GM19372 (cell line): ENCODE measurements around the gene S100P.
"Not testable (repeated sequence)": the region's sequence is repeated elsewhere in the genome, so short reads cannot be mapped to it uniquely, and the experiment has no call there.

Experiments used
- ATAC-seq: cut with Tn5 transposase; IDR thresholded peaks from one replicate; pipeline ENCODE4 v1.9.1; 2021; ENCODE audit warnings: mild to moderate bottlenecking, low read depth, moderate library complexity; ENCODE audit not compliant: unreplicated experiment

S100P gene

DNA sequence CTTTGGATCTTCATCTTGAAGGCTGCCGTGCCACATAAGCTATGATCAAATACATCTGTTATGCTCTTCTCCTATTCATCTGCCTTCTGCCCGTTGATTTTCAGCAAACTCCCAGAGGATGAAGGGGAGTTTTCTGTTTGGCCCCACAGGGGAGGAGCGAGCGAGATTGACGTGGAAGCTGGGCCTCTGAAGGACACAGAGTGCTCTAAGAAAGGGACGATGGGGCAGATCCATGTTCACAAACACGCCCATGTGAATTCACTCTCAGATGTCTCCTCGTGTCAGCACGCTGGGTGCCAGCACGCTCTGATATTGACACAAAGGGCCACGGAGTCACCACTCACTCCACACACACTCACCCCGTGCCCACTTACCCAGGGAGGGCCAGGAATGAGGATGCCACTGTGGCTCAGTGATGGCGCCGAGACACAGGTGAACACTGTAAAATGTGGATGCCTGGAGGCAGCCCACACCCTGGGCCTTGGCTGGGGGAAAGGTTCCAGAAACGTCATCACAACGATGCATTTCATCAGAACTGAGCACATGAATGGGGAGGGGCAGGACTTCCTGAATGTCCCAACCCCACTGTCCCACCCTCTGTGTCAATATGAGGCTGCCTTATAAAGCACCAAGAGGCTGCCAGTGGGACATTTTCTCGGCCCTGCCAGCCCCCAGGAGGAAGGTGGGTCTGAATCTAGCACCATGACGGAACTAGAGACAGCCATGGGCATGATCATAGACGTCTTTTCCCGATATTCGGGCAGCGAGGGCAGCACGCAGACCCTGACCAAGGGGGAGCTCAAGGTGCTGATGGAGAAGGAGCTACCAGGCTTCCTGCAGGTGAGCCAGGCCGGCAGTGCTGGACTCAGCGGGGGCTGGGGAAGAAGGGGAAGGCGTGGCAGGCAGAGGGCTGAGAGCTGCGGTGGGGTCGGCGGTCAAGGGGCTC is at the start of gene S100P:
Gene S100P, plus strand, starts transcription at position 648 of the 946 bp plus-strand sequence. Its CDS starts 55 bp downstream, at position 703.
- ATAC-seq, result no peak

DNA sequence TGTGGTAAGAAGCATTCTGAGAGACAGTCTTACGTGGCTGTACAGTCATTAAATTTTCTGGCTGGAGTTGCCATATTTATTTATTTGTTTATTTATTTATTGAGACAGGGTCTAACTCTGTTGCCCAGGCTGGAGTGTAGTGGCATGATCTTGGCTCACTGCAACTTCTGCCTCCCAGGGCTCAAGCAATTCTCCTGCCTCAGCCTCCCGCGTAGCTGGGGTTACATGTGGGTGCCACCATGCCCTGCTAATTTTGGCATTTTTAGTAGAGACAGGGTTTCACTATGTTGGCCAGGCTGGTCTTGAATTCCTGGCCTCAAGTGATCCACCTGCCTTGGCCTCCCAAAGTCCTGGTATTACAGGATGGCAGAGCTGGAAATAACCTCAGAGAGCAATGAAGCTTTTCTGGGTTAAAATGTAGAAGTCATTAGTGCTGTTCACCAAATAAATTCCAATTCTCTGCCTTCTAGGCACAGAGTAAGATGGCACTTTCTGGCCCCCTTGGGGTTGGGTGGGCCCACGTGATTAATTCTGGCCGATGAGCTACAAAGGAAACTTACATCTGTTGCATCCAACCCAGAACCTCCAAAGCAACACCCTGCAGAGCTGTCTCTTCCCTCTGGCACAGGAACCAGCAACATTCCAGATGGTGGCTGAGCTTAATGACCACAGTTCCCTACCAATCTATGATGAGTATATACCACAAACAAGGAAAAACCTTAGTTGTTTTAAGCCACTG is 48.7 kb upstream of the S100P start:
- no peak for ATAC-seq

- ATAC-seq, result no peak
Measured at GRCh38 chr4:6647169-6647568, 46.5 kb upstream of the S100P start.

- no peak for ATAC-seq
Measured at GRCh38 chr4:6647582-6648230, 46.0 kb upstream of the S100P start.

DNA sequence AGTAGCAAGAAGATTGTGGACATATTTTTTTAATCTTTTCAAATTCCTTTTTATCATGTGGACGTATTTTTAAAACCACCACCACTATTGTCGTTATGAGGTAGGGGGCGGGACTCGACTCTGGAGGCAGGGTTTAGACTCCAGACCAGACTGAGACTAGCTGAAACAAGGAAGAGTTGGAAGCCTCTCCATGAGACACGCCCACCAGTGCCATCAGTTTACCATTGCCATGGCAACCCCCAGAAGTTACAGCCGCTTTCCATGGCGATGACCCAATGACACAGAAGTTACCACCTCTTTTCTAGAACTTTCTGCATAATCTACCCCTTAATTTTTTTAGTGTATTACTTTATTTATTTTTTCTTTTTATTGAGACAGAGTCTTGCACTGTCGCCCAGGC is 44.5 kb upstream of the S100P start:
- ATAC-seq, result no peak

- not testable (repeated sequence) for ATAC-seq
Measured at GRCh38 chr4:6654211-6654610, 39.5 kb upstream of the S100P start.

DNA sequence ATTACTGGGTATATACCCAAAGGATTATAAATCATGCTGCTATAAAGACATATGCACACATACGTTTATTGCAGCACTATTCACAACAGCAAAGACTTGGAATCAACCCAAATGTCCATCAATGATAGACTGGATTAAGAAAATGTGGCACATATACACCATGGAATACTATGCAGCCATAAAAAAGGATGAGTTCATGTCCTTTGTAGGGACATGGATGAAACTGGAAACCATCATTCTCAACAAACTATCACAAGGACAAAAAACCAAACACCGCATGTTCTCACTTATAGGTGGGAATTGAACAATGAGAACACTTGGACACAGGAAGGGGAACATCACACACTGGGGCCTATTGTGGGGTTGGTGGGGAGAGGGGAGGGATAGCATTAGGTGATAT is 38.4 kb upstream of the S100P start:
- ATAC-seq, result not testable (repeated sequence)

- ATAC-seq, result no peak
Measured at GRCh38 chr4:6655924-6656323, 37.8 kb upstream of the S100P start.

GRCh38 chr4:6657242-6658208 is 36.2 kb upstream of the S100P start:
- ATAC-seq, result no peak

DNA sequence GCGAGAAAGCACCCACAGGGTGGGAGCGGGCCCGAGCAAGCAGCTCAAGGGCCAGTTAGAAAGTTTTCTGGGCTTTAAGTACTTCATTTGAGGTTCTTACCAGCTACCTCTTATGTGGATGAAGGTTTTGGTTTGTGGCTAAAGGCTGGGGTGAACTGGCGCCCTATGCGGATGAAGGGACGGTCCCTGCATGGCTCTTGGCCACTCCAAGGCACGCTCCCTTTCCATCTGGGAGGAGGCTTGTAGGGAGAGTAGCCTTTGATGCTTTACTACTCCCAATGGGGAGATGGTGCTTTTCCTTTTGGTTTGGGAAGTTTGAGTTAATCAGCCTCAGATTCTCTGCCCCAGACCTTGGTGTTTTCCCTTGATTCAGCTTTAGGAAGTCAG is 35.5 kb upstream of the S100P start:
- ATAC-seq, result no peak

DNA sequence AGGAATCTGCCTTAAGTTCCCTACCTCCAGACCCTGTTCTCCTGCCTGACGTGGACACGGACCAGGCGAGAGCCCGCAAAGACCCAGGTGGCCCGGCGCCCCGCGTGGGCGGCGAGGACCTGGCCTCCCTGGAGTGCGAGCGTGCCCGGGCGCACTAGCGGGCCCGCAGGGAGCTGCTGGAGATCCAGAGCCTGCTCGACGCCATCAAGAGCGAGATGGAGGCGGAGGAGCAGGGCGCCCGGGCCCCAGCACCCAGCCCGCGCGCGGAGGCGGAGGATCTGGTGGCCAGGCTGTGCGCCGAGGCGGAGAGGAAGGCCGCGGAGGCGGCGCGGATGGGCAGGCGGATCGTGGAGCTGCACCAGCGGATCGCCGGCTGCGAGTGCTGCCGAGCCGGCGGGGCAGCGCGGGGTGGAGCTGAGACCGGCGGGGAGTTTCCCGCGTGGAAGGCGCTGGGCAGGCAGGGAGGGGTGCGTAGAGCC is 35.0 kb upstream of the S100P start:
- no peak for ATAC-seq

- no peak for ATAC-seq
Measured at GRCh38 chr4:6659897-6660296, 33.8 kb upstream of the S100P start.

DNA sequence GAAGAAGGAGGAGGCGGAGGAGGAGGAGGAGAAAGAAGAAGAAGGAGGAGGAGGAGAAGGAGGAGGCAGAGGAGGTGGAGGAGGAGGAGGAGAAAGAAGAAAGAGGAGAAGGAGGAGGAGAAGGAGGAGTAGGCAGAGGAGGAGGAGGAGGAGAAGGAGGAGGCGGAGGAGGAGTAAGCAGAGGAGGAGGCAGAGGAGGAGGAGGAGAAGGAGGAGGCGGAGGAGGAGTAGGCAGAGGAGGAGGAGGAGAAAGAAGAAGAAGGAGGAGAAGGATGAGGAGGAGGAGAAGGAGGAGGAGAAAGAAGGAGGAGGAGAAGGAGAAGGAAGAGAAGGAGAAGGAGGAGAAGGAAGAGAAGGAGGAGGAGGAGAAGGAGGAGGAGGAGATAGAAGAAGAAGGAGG is 33.2 kb upstream of the S100P start:
- ATAC-seq, result no peak

DNA sequence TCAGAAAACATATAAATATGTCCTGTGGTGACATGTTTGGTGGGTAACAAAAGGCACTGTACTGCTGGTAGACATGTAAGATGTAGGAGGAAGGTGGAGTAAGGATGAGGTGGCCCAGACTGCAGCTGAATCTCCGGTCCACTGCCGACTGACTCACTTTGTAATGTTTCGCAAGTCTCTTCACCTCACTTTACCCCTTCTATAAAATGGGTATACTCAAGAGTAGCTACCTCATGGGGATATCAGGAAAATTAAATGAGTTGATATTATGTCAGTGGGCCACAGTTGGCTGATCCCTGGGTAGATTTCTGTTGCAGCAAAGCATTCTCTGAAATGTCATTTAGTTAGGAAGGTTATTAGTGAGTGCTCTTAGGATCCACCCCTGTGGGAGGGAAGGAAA is 31.1 kb upstream of the S100P start:
- no peak for ATAC-seq

GRCh38 chr4:6663596-6664393 is 29.9 kb upstream of the S100P start:
- ATAC-seq, result no peak

DNA sequence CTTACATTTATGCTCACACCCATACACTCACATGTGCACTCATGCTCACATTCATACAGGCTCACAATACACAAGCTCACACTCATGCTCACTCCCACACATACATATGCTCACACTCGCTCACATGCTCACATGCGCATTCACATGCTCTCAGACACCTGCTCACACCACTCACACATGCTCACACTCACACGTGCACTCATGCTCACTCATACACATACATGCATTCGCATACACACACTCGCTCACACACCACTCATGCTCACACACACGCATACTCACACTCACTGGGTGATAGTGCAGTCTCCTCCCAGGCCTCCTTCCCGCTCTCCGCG is 28.4 kb upstream of the S100P start:
- ATAC-seq, result no peak

DNA sequence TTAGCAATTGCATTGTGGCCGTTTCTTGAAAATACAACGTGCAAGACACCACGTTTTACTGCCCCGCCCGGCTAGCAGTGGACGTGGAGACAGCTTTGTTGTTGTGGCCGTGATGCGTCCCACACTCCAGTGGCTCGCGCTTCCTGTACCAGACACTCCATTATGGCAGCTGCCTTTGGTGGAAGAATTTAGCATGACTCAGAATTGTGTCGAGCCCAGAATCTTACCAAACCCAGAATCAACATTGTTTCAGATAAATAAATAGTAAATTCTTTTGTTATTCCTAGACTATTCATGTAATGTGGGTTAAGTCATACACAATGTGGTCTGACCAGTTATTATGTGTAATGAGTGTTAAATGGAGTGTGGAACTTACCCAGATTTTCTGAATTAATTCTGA is 25.3 kb upstream of the S100P start:
- no peak for ATAC-seq

GRCh38 chr4:6671648-6672047 is 22.0 kb upstream of the S100P start:
- no peak for ATAC-seq

DNA sequence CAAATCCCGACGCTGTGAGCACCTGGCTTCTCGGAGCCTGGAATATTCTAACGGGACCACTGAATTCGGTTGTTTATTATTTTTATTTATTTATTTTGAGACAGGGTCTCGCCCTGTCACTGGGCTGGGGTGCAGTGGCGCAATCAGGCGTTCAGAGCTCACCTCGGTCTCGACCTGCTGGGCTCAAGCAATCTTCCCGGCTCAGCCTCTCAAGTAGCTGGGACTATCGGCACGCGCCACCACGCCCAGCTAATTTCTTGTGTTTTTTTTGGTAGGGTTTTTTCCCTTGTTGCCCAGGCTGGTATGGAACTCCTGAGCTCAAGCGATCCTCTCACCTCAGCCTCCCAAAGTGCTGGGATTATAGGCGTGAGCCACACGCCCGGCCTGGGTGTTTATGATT is 21.5 kb upstream of the S100P start:
- no peak for ATAC-seq
